Choroid plexus epithelial cell (primary cell): ENCODE results near the gene TNS1.

Source experiments
- DNase-seq: peaks from one replicate; pipeline ENCODE4 v3.0.0-alpha.2; 2010; ENCODE audit warnings: low read depth
- H3K4me3 ChIP-seq: 2 replicates; pipeline ENCODE4 v1.5.1; 2011; ENCODE audit warnings: low read depth, mild to moderate bottlenecking, control low read depth, low read length, moderate library complexity
- TF ChIP-seq, protein P1 (sequence below): conservative IDR thresholded peaks from 2 replicates; pipeline ENCODE4 v1.5.1; 2011; ENCODE audit warnings: low read depth, mild to moderate bottlenecking, control low read depth, inconsistent platforms, low read length, moderate library complexity

Gene TNS1

DNA sequence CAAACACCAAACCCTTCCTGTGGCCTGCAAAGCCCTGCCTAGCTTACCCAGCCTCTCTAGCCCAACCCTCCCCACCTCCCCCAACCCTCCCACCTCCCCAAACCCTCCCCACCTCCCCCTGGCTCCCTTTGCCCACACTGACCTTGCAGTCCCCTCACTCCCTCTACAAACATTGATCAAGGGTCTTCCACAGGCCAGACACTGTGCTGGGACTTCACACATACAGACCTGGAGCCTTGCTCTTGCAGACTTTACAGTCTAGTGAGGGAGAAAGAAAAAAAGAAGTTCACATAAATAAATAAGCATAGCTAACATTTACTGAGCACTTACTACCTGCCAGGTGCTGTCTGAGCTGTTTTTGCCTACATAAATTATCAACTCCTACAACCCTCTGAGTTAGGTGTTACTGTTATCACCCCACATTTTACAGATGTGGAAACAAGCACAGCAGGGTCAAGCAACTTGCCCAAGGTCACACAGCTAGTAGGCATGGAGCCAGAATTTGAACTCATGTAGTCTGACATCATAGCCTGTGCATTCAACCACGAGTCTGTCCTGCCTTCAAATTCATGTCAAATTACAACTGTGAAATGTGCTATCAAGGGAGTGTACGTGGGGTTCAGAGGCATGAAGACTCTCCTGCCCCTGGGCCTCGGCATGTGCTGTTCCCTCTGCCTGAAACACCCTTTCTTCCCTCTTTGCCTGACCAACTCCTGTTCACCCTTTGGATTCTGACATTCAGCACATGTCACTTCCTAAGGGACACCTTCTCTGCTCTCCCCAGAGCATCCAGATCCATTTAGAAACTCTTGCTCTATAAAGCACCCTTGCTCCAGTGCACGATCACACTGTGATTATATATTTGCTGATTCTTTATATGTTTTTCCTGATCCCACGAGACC, 209.9 kb downstream of the TNS1 start:
- peak; percentile 55 for DNase-seq
- TF ChIP-seq, protein P1, sequence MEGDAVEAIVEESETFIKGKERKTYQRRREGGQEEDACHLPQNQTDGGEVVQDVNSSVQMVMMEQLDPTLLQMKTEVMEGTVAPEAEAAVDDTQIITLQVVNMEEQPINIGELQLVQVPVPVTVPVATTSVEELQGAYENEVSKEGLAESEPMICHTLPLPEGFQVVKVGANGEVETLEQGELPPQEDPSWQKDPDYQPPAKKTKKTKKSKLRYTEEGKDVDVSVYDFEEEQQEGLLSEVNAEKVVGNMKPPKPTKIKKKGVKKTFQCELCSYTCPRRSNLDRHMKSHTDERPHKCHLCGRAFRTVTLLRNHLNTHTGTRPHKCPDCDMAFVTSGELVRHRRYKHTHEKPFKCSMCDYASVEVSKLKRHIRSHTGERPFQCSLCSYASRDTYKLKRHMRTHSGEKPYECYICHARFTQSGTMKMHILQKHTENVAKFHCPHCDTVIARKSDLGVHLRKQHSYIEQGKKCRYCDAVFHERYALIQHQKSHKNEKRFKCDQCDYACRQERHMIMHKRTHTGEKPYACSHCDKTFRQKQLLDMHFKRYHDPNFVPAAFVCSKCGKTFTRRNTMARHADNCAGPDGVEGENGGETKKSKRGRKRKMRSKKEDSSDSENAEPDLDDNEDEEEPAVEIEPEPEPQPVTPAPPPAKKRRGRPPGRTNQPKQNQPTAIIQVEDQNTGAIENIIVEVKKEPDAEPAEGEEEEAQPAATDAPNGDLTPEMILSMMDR = no peak
- H3K4me3 ChIP-seq = no peak overlapping the region

DNA sequence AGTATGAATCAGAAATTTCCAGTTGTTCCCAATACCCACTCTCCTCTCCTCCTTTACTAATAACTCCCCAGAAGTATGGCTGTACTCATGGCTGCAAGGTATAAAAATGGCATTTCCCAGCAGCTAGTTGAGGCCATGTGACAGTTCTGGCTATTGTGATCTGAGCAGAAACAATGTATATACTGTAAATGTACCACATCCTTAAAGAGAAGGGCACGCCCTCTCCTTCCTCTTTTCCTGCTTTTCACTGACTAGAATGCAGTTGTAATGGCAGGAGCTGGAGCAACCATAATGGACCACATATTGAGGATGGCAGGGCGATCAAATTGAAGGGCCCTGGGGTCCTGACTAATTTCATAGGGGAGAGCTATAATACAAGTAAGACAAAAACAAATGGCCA, 211.2 kb downstream of the TNS1 start:
- H3K4me3 ChIP-seq = no peak overlapping the region
- TF ChIP-seq, protein P1 = no peak
- DNase-seq = no peak

DNA sequence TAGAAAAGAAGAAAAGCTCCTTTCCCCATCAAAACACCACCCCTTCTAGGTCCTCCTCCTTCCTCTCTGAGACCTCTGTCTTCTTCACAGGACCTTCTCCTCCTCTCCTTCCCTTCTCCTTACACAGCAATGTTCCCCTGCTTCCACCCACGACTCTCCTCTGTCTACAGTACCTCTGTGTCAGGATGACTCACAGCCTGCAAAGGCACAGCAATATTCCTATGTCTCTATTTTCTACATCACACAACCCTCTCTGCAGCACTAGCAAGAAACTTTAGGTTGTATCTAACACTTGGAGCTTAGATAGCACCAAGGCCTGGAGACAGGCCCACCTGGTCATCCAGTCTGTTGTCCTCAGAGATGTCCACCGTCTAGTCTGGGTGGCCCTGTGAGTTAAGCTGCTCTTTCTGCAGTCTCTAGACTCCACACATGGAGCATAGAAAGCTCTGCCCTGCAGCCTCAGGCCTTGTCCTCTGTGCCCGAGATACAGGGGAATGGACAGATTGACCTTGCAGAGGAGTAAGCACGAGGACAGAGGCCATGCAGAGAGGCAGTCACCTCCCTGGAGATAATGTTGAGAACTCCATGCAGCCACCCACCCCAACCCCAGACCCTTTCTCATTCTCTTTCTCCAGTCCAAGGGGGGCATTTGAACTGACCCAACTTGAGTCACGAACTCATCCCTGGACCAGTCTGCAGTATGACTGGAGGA, 212.0 kb downstream of the TNS1 start:
- peak; percentile 79 for DNase-seq
- TF ChIP-seq, protein P1 = no peak
- no peak overlapping the region for H3K4me3 ChIP-seq

DNA sequence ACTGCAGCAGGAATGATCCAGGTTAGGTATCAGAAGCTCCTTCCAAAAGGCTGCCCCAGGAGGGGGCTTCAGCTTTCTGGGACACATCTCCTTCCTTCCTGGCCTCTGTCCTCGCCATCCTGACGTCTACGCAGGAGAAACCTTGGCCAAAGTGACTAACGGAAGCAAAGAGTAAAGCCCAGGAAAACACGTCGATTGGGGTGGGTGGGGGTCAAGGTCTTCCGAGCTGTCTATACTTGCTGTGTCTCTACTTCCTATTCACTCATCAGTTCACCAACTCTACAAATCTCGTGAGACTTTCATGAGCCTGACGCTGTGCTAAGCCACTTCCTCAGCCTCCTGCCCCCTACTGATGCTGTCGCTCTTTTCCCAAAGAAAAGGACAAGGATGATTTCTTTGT, 212.6 kb downstream of the TNS1 start:
- TF ChIP-seq, protein P1 = peak; percentile 4
- no peak for DNase-seq
- no peak overlapping the region for H3K4me3 ChIP-seq

DNA sequence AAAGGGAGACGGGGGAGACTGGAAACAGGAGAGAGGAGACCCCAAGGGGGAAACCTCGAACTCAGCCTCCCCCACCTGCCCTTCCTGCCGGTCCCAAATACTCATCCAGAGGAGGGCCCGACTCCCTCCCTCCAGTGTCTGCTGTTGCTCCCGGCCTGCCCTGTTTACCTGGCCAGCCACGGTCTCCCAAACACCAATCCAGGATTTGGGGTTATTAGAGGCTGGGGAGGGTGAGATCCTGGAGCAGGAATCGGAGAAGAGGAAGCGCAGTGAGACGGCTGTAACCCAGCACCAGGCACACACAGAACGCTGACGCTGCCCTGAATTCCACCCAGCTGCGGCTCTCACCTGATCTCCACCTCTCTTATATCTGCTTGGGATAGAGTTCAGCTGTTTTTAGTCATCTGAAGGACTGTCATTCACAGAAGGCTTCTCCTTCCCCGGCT, 213.0 kb downstream of the TNS1 start:
- H3K4me3 ChIP-seq = no peak overlapping the region
- TF ChIP-seq, protein P1 = no peak
- no peak for DNase-seq

DNA sequence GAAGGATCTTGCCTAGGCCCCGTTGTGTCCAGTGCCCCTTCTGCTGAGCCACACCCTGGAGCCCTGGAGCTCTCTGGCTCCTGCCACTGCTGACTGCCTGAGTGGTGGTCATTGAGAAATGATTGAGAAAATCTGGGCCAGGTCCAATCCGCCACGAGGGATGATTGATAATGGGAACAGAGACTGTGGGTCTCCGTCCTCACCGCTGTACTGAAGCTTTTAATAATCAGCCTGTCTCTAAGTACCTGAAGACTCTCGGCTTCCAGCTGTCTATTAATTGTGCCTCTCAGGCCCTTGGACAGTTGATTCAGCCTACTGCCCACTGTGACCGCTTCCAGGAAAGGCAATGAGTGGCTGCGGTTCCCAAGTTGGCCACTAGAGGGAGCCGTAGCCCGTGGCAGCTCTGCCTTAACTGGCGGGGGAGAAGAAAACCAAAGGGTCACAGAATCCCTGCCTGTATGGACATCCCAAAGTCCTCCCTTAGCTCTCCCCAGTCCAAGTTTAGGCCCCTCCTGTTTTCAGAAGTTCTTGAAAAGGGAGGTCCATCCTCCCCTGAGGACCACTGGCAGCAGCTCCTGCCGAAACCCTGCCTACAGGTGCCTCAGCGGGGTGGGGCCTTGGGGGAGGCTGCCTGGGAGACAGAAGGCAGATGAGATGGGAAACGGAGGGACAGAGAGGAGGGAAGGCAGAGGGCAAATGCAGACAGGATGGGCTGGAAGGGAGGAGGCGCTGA, 213.6 kb downstream of the TNS1 start:
- DNase-seq = peak; percentile 78
- no peak overlapping the region for H3K4me3 ChIP-seq
- TF ChIP-seq, protein P1 = peak; percentile 99
